NCI-H524 treated with DMSO at 0.1 percent for 48 hours (cell line): ENCODE measurements around the gene CCBE1.

Experiments used
- DNase-seq: peaks from one replicate; lab custom pipeline; 2025; lab: John Stamatoyannopoulos, UW

Gene CCBE1

DNA sequence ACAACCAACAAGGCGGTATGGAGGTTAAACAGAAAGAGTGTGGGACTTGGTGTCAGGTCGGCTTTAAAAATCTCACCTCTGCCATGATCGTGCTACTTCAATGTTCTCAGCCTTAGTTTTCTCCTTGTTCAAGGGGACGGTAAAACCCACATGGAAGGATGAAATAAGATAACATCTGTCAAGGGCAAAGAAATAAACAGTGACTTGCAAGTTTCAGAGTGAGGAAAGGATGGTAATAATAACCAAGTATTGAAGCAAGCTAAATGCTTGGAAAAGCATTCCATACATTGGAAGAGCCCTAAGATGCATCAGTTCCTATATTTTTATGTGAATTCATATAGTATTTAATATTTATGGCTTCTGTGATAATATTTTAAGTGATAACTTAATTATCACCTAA lies 308.4 kb downstream of the CCBE1 start:
- DNase-seq = no peak

GRCh38 chr18:59387687-59388565 lies 309.3 kb downstream of the CCBE1 start:
- no peak for DNase-seq

DNA sequence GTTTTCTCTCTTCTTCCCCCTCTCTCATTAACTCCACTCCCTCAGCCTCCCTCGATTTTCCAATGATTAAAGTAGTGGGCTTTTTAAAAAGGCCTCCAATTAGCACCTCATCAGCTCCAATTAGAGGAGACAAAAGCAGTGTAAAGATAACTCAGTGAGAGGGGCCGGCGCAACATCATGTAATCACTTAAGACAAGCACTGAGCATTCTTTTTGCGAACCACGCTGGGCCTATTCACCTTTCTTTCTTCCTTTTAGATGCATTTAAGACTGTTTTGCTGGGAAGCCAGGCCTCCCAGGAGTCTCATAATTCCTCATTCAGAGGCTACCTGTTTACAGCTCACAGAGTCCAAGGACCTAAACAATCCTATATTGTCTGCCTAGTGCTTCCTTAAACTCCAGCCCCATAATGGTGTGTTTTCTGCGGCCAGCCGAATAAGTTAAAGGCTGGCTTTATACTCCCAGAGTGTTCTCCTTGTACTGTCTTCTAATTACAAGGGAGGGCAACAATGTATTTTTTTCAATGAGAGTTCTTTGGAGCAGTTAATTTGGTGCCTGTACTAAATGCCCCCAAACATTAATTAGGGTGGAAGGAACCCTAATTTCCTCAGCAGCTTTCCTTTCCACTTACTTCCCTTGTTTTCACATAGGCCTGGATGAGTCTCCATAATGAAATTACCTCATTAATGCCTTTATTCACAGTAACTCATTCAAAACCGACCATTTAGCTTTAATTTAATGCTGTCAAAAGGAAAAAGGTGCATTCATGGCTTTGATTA lies 310.1 kb downstream of the CCBE1 start:
- no peak for DNase-seq

GRCh38 chr18:59385191-59385590 lies 312.0 kb downstream of the CCBE1 start:
- DNase-seq = no peak

GRCh38 chr18:59383851-59384250 lies 313.4 kb downstream of the CCBE1 start:
- DNase-seq = peak; percentile 75

DNA sequence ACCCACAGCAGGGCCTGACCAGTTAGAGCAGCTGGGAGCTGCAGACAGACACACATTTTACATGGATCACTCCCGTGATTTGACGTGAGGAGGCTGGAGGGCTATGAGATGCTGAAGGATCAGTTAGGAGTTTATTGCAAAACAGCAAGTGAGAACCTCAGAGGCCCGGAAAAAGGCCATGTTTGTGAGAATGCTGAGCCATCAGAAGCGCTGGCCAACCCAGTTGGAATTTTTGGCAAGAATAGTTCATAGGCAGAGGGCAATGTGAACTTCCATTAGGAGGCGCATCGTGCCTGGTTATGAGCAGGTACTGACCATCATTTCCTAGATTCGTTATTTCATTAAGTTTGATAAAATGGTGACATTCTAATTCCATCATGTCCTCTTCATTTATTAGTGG lies 314.8 kb downstream of the CCBE1 start:
- DNase-seq = no peak

- no peak for DNase-seq
Observed at GRCh38 chr18:59381949-59382348, 315.3 kb downstream of the CCBE1 start.
